ENCODE data around the gene MBNL1.
A peak's percentile ranks its signal among the peaks of the same experiment; 100 is the strongest.
"Not testable (repeated sequence)": the region's sequence is repeated elsewhere in the genome, so short reads cannot be mapped to it uniquely, and the experiment has no call there.

The MBNL1 gene

GRCh38 chr3:152440243-152440642 is 171.5 kb downstream of the MBNL1 start:
- not testable (repeated sequence) for H2BK12ac ChIP-seq (ENCODE audit: low read length); H2AK5ac ChIP-seq (ENCODE audit: low read length); H3K27ac ChIP-seq (ENCODE audit: low read depth, low read length); H3K36me3 ChIP-seq (ENCODE audit: control insufficient read depth in 1 of 2, insufficient read depth in 2 of 2, low read length in 2 of 2); H3K18ac ChIP-seq (ENCODE audit: low read length); H3K27me3 ChIP-seq (ENCODE audit: insufficient read depth, low read length); H4K12ac ChIP-seq (ENCODE audit: low read depth, low read length); H3K79me1 ChIP-seq (ENCODE audit: low read length); H3K23ac ChIP-seq (ENCODE audit: low read length); H3K9ac ChIP-seq (ENCODE audit: low read length); H2AFZ ChIP-seq (ENCODE audit: insufficient read depth, low read length, poor library complexity); H3K4me1 ChIP-seq (ENCODE audit: control insufficient read depth in 1 of 2, insufficient read depth in 2 of 2, low read length in 2 of 2); H3K14ac ChIP-seq (ENCODE audit: low read length); H4K91ac ChIP-seq (ENCODE audit: low read depth, low read length); H3K9me3 ChIP-seq (ENCODE audit: insufficient read depth, low read depth, low read length); H3K4me2 ChIP-seq (ENCODE audit: low read length); H3K4me3 ChIP-seq (ENCODE audit: low read depth, low read length); H2BK120ac ChIP-seq (ENCODE audit: insufficient read depth, low read length, poor library complexity); DNase-seq; H3K79me2 ChIP-seq (ENCODE audit: control insufficient read depth, insufficient read depth, low read length, poor library complexity); H2BK5ac ChIP-seq (ENCODE audit: low read depth, low read length, poor library complexity); H4K8ac ChIP-seq (ENCODE audit: low read depth, low read length); H3K4ac ChIP-seq (ENCODE audit: low read depth, low read length)
- no CpG with 5 or more reads among the region's 5 CpGs for WGBS (ENCODE audit: extremely low coverage, insufficient coverage, insufficient read length)

- Histone ChIP-seq H3K4me3 (ENCODE audit: low read depth, low read length) (no peak overlapping the region), H3K79me2 (ENCODE audit: control insufficient read depth, insufficient read depth, low read length, poor library complexity) (no peaks in the 10 kb centered on the region), H2BK5ac (ENCODE audit: low read depth, low read length, poor library complexity) (no peak overlapping the region), H3K27me3 (ENCODE audit: insufficient read depth, low read length) (no peaks in the 10 kb centered on the region), H2AFZ (ENCODE audit: insufficient read depth, low read length, poor library complexity) (no peak overlapping the region), H3K79me1 (ENCODE audit: low read length) (no peaks in the 10 kb centered on the region), H3K4me1 (ENCODE audit: control insufficient read depth in 1 of 2, insufficient read depth in 2 of 2, low read length in 2 of 2) (no peaks in the 10 kb centered on the region), H3K36me3 (ENCODE audit: control insufficient read depth in 1 of 2, insufficient read depth in 2 of 2, low read length in 2 of 2) (no peaks in the 10 kb centered on the region), H4K12ac (ENCODE audit: low read depth, low read length) (no peak overlapping the region), H3K18ac (ENCODE audit: low read length) (no peak overlapping the region), H2AK5ac (ENCODE audit: low read length) (no peak overlapping the region), H3K27ac (ENCODE audit: low read depth, low read length) (no peak overlapping the region), H3K14ac (ENCODE audit: low read length) (no peak overlapping the region), H3K9ac (ENCODE audit: low read length) (no peak overlapping the region), H4K8ac (ENCODE audit: low read depth, low read length) (no peak overlapping the region), H4K91ac (ENCODE audit: low read depth, low read length) (no peak overlapping the region), H3K4ac (ENCODE audit: low read depth, low read length) (no peak overlapping the region), H2BK12ac (ENCODE audit: low read length) (no peak overlapping the region), H2BK120ac (ENCODE audit: insufficient read depth, low read length, poor library complexity) (no peak overlapping the region), H3K23ac (ENCODE audit: low read length) (no peak overlapping the region), H3K4me2 (ENCODE audit: low read length) (no peak overlapping the region), H3K9me3 (ENCODE audit: insufficient read depth, low read depth, low read length) (no peaks in the 10 kb centered on the region)
- WGBS (ENCODE audit: extremely low coverage, insufficient coverage, insufficient read length): no CpG with 5 or more reads among the region's 3 CpGs
- no peak for DNase-seq
Measured at GRCh38 chr3:152443212-152444023, 174.7 kb downstream of the MBNL1 start.

GRCh38 chr3:152444029-152444641 is 175.4 kb downstream of the MBNL1 start:
- Histone ChIP-seq H3K27me3 (ENCODE audit: insufficient read depth, low read length) (no peaks in the 10 kb centered on the region), H3K9ac (ENCODE audit: low read length) (no peak overlapping the region), H3K79me1 (ENCODE audit: low read length) (no peaks in the 10 kb centered on the region), H3K4me1 (ENCODE audit: control insufficient read depth in 1 of 2, insufficient read depth in 2 of 2, low read length in 2 of 2) (no peaks in the 10 kb centered on the region), H3K4me3 (ENCODE audit: low read depth, low read length) (no peak overlapping the region), H2BK12ac (ENCODE audit: low read length) (no peak overlapping the region), H3K14ac (ENCODE audit: low read length) (no peak overlapping the region), H3K79me2 (ENCODE audit: control insufficient read depth, insufficient read depth, low read length, poor library complexity) (no peaks in the 10 kb centered on the region), H4K91ac (ENCODE audit: low read depth, low read length) (no peak overlapping the region), H3K18ac (ENCODE audit: low read length) (no peak overlapping the region), H3K4ac (ENCODE audit: low read depth, low read length) (no peak overlapping the region), H2BK120ac (ENCODE audit: insufficient read depth, low read length, poor library complexity) (no peak overlapping the region), H2AFZ (ENCODE audit: insufficient read depth, low read length, poor library complexity) (no peak overlapping the region), H4K8ac (ENCODE audit: low read depth, low read length) (no peak overlapping the region), H3K27ac (ENCODE audit: low read depth, low read length) (no peak overlapping the region), H2AK5ac (ENCODE audit: low read length) (no peak overlapping the region), H3K36me3 (ENCODE audit: control insufficient read depth in 1 of 2, insufficient read depth in 2 of 2, low read length in 2 of 2) (no peaks in the 10 kb centered on the region), H3K4me2 (ENCODE audit: low read length) (no peak overlapping the region), H2BK5ac (ENCODE audit: low read depth, low read length, poor library complexity) (no peak overlapping the region), H3K23ac (ENCODE audit: low read length) (no peak overlapping the region), H3K9me3 (ENCODE audit: insufficient read depth, low read depth, low read length) (no peaks in the 10 kb centered on the region), H4K12ac (ENCODE audit: low read depth, low read length) (no peak overlapping the region)
- WGBS (ENCODE audit: extremely low coverage, insufficient coverage, insufficient read length): no CpG with 5 or more reads among the region's 8 CpGs
- peak in 1 of 2 donors; percentile 73 for DNase-seq

- peak; percentile 13 to 55 for DNase-seq
- Histone ChIP-seq H2AFZ (ENCODE audit: insufficient read depth, low read length, poor library complexity) (no peak overlapping the region), H3K9ac (ENCODE audit: low read length) (peak overlapping the region; percentile 52), H3K4me3 (ENCODE audit: low read depth, low read length) (no peak overlapping the region), H3K79me2 (ENCODE audit: control insufficient read depth, insufficient read depth, low read length, poor library complexity) (no peaks in the 10 kb centered on the region), H3K4ac (ENCODE audit: low read depth, low read length) (no peak overlapping the region), H2BK120ac (ENCODE audit: insufficient read depth, low read length, poor library complexity) (no peak overlapping the region), H2BK5ac (ENCODE audit: low read depth, low read length, poor library complexity) (no peak overlapping the region), H3K23ac (ENCODE audit: low read length) (no peak overlapping the region), H3K4me1 (ENCODE audit: control insufficient read depth in 1 of 2, insufficient read depth in 2 of 2, low read length in 2 of 2) (no peaks in the 10 kb centered on the region), H3K14ac (ENCODE audit: low read length) (no peak overlapping the region), H3K79me1 (ENCODE audit: low read length) (no peaks in the 10 kb centered on the region), H3K4me2 (ENCODE audit: low read length) (no peak overlapping the region), H4K12ac (ENCODE audit: low read depth, low read length) (no peak overlapping the region), H2BK12ac (ENCODE audit: low read length) (no peak overlapping the region), H3K27ac (ENCODE audit: low read depth, low read length) (no peak overlapping the region), H4K91ac (ENCODE audit: low read depth, low read length) (no peak overlapping the region), H2AK5ac (ENCODE audit: low read length) (no peak overlapping the region), H3K27me3 (ENCODE audit: insufficient read depth, low read length) (no peaks in the 10 kb centered on the region), H3K18ac (ENCODE audit: low read length) (no peak overlapping the region), H3K9me3 (ENCODE audit: insufficient read depth, low read depth, low read length) (no peaks in the 10 kb centered on the region), H3K36me3 (ENCODE audit: control insufficient read depth in 1 of 2, insufficient read depth in 2 of 2, low read length in 2 of 2) (no peaks in the 10 kb centered on the region), H4K8ac (ENCODE audit: low read depth, low read length) (no peak overlapping the region)
- WGBS (ENCODE audit: extremely low coverage, insufficient coverage, insufficient read length): no CpG with 5 or more reads among the region's 6 CpGs
Measured at GRCh38 chr3:152445212-152445611, 176.5 kb downstream of the MBNL1 start.

Data from trophoblast cell (in vitro differentiated cells and primary cell).